GM21447 (cell line): ENCODE data around the gene EMX2.

ENCODE experiments used
- ATAC-seq: cut with Tn5 transposase; IDR thresholded peaks from one replicate; pipeline ENCODE4 v1.9.1; 2021; ENCODE audit not compliant: unreplicated experiment

The EMX2 gene

DNA sequence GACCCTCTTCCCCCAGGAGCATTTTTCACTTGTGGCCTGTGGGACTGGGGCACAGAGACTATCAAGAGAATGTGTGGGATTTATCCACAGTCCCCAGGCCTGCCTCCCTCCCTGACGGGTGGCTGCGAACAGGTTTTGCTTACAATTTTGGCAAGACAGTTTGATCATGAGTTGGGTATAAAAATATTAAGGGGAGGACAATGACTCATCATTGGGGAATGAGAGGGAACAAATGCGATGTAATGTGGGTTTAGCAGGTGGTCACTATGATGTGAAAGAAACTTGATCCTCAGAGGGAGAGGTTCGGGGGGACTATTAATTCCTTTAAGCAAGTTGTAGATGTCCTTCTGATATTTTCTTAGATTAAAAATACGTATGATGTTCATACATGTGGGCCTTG, 52.2 kb downstream of the EMX2 start:
- no peak for ATAC-seq

DNA sequence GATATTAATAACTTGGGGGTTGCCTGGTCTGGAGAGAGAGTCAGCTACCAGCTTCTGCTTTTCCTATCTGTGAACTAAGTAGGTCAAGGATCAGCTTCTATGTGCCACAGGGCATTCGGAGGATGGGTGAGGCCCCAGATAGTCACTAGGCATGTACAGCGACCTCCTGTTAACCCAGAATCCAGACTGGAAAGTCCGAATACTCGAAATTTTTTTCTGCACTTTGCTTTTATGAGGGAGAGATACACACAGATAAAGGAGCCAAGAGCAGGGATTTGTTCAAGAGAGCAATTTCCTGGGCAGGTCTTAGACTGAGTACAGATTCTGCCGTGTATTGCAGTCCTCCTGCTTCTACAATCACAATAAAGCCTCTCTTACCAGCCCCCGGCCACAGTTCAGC, 54.2 kb downstream of the EMX2 start:
- ATAC-seq, result no peak

DNA sequence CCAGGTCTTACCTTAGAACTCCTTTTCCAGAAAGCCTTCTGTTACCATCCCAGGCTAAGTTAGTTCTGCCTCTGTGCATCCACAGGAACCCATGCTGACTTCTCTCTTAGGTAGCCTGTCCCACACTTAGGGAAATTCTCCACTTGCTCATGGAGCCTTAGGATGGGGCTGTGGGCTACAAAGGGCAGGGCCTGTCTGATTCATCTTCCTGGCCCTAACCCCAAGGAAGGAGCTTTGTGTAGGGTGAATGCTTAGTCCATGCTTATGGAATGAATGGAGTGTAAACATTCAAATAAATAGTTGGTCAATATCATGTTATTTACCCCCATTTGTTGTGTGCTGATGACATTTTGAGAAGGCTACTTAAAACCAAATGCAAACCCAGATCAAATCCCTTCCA, 54.7 kb downstream of the EMX2 start:
- ATAC-seq, result no peak
